ENCODE data around the gene DMAC2.
"Not testable (repeated sequence)": the region's sequence is repeated elsewhere in the genome, so short reads cannot be mapped to it uniquely, and the experiment has no call there.

- TF ChIP-seq POLR2A (IDR thresholded peaks at IDR 0.05; ENCODE audit: low read length); GATA1 (IDR thresholded peaks at IDR 0.05; ENCODE audit: low read depth, low read length): not testable (repeated sequence)
Observed at GRCh38 chr19:41408846-41409245, 30.9 kb downstream of the DMAC2 start.
